C4-2B (cell line): Measurements from ENCODE around the gene CMTM7.

ENCODE experiments used
- H3K27ac ChIP-seq: fragments of 450-650 bp; 2 replicates; pipeline ENCODE4 v1.5.1; 2017
- ZFX ChIP-seq: fragments of 450-650 bp; IDR thresholded peaks from 2 replicates; pipeline ENCODE4 v1.6.1; 2017
- TF ChIP-seq, protein P1 (sequence below): fragments of 450-650 bp; conservative IDR thresholded peaks from 2 replicates; pipeline ENCODE4 v1.5.1; 2017; ENCODE audit warnings: mild to moderate bottlenecking

The CMTM7 gene

GRCh38 chr3:32492684-32493436 lies 101.2 kb downstream of the CMTM7 start:
- TF ChIP-seq ZFX, result no peak
- TF ChIP-seq, protein P1, sequence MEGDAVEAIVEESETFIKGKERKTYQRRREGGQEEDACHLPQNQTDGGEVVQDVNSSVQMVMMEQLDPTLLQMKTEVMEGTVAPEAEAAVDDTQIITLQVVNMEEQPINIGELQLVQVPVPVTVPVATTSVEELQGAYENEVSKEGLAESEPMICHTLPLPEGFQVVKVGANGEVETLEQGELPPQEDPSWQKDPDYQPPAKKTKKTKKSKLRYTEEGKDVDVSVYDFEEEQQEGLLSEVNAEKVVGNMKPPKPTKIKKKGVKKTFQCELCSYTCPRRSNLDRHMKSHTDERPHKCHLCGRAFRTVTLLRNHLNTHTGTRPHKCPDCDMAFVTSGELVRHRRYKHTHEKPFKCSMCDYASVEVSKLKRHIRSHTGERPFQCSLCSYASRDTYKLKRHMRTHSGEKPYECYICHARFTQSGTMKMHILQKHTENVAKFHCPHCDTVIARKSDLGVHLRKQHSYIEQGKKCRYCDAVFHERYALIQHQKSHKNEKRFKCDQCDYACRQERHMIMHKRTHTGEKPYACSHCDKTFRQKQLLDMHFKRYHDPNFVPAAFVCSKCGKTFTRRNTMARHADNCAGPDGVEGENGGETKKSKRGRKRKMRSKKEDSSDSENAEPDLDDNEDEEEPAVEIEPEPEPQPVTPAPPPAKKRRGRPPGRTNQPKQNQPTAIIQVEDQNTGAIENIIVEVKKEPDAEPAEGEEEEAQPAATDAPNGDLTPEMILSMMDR, result no peak
- no peak overlapping the region for H3K27ac ChIP-seq

DNA sequence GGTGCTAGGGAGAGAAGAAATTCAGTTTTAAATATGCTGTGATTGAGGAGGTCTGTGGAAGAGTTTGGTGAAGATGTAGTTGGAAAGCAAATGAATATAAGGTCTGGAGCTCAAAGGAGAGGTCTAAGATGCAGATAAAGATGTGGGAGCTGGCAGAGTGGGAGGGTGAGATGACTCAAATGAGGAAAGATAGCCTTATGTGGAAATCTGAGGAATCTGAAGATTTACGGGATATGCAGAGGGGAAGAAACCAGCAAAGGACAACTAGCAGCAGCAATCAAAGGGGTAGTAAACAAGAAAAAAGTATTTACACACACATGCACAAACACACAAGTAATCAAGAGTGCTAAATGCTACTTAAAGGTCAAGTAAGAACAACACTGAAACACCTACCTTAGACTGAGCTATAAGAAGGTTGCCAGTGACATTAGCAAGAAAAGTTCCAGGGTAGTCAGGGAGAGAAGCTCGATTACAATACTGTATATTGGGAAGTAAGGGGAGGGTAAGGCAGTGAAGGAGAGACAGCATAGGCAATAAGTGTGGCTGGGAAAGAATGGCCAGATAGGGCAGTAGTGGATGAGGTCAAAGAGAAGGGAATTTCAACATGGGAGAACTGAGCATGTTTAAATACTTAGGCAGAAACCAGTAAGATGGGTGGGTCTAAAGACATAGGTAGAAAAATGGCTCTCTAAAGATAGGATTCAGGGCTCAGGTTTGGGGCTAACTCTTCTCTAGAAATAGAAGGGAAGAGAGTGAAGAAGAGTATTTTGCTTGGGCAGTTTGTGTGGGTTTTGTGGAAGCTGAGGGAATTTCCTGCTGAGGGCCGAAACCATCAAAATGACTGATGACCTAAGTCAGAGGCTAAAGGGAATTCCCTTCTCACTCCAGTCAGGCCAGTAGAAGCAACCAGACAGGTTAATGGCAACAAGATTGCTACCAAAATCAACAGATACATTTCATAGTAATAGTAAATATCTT lies 102.1 kb downstream of the CMTM7 start:
- TF ChIP-seq ZFX, result no peak
- TF ChIP-seq, protein P1, result no peak

GRCh38 chr3:32495085-32495484 lies 103.4 kb downstream of the CMTM7 start:
- TF ChIP-seq ZFX, result no peak
- TF ChIP-seq, protein P1, result no peak
- no peak overlapping the region for H3K27ac ChIP-seq

More for the DNA sequence above, 102.1 kb downstream of the CMTM7 start:
- H3K27ac ChIP-seq, result no peak overlapping the region

DNA sequence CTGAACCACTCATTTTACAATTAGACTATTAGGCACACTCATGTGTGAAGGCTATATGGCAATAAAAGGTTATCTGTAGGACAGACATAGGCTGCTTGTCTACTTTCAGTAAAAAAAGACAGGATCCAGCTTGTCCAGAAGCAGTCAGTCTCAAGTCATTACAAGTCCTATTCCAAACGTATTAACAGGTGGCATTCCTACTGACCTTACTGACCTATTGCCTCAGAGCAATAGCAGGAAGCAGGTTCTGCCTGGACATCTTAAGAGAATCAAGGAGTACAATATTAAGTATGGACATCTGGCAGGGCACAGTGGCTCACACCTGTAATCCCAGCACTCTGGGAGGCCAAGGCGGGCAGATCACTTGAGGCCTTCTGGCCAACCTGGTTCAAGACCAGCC lies 104.0 kb downstream of the CMTM7 start:
- TF ChIP-seq, protein P1, result no peak
- TF ChIP-seq ZFX, result no peak
- no peak overlapping the region for H3K27ac ChIP-seq

DNA sequence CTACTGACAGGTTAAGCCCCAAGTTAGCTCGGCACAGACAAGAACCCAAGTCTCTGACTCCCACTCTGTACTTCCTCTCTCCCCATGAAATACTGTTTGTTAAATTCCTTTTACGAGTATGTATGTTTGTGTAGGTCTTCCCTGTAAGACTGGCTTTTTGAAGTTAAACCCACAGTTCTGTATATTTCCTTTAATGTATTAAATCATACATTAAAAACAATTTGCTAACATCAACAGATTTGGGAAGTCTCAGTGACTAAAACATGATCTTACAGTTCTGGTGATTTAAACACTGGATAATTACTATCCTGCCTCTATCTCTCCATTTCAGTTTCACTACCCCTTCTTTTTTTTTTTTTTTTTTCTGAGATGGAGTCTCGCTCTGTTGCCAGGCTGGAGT lies 106.6 kb downstream of the CMTM7 start:
- no peak for TF ChIP-seq ZFX
- TF ChIP-seq, protein P1, result no peak
- H3K27ac ChIP-seq, result peak overlapping the region; percentile 47; the same call in 1 of the 2 replicates

DNA sequence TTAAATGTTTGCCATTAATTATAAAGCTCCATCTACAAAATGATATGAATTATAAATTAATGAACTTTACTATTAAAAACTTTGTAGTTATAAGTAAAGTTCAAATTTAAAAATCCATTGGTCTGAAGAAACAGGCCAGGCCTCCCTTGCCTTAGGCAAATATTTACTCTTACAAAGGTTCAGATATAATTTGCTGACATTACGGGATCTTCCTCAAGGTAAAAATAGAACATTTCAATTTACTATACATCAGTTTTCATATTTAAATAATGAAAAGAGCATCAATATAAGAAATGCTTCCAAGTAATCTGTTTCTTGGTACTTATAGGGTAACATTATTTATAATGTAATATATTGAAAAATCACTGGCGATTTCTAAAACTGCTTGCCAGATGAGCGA lies 107.3 kb downstream of the CMTM7 start:
- H3K27ac ChIP-seq, result no peak overlapping the region; the same call in 1 of the 2 replicates
- TF ChIP-seq, protein P1, result no peak
- no peak for TF ChIP-seq ZFX

- H3K27ac ChIP-seq, result no peak overlapping the region
- TF ChIP-seq, protein P1, result no peak
- no peak for TF ChIP-seq ZFX
Measured at GRCh38 chr3:32499585-32499984, 107.9 kb downstream of the CMTM7 start.
